ENCODE results near the gene HERPUD2.
"Not testable (repeated sequence)": the region's sequence is repeated elsewhere in the genome, so short reads cannot be mapped to it uniquely, and the experiment has no call there.

HERPUD2 gene

DNA sequence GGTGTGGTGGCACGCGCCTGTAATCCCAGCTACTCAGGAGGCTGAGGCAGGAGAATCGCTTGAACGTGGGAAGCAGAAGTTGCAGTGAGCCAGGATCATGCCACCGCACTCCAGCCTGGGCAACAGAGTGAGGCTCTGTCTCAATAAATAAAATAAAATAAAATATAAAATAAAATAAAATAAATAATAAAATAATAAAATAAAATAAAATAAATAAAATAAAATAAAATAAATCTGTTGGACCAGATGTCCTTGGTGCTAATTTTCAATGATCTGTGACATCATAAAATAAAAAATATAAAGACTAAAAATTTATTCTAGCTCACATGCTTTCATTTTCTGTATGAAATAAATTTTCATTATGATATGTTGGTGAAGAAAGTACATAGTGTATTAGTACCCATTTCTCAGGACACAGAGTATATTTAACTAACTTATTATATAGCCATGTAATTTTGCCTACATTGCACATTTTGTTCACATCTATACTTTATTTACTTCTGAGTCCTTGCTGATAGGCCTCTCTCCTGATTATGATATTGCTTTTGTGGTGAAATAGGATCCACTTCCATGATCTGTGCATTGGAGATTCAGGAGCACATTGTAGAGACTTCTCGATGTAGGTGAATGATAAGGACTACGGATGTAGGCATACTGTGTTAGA, 17.8 kb upstream of the HERPUD2 start:
- DNase-seq, result no peak

DNA sequence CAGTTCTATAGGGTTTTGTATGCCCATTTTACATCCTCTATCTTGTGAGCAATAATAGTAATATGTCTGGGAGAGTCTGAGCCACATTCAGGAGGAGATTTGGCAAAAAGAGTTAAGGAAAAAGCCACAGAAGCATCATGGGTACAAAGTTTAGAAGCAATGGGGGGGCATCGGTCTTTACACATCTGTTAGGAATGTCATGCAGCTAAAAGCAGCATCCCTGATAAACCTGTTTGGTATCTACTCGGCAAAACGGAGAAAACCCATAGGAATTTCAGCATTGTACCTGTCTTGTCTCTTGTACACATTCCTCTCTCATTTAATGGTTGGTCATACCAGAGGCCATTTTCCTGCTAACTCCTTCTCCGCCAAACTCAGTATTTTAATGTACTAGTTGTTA, 12.5 kb upstream of the HERPUD2 start:
- DNase-seq, result no peak

DNA sequence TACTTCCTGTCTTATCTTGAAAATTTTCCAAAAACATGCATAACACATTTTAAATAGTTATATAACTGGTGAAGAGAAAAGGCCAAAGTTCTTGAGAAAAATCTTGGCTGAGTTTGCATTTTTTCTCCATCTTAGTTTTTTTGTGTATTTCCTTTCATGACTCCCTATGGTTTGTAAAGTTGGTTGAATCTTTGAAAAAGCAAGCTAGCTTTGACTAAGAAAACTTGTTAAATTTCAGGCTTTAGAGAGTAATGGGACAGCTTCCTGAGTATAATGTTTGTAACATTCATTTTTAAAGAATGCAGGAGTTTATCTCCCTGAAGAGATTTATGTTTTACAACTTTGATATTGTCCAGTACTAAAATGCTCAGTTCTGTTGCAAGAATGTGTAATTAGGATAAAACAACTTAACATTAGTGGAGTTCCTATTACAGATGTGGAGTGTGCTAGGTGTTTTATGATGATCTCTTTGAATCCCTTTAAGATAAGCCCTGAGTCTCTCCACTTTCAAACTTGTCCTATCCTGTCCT, 11.1 kb upstream of the HERPUD2 start:
- DNase-seq, result no peak

DNA sequence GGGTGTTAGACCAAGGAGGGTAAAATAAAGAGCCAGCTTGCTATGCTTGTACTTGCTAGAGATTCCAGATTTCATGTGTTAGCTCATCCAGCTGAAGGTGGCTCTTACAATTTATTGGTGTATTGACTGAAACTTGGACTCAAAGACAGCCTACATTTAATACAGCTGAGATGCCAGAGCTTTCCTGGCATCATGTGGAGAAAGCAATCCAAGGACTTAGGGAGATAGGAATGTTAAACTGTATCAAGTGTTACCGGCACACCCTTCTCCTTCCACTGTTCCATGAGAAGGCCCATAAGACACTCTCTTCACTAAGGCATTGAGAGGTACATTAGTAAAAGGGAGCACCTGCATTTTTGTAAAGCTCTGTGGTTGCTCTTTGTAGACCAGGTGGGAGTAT, 9.3 kb upstream of the HERPUD2 start:
- no peak for DNase-seq

DNA sequence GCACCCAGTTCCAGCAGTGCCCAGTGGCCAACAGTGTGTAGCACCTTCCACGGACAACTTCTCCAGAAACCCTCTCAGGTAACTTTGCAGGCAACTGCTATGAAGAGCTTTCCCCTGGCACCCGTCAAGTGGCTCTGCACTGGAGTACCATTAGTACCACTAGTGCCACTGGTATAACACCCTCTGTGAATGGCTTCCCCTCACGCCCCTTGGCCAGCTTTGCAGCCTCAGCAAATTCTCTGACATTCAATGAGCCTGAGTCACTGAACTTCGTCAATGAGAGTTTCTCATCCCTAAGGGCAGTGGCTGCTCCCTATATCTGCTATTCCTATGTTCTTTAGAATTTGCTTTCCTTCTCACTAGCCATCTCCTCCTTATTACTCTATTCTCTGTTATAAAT, 7.6 kb upstream of the HERPUD2 start:
- DNase-seq, result no peak

DNA sequence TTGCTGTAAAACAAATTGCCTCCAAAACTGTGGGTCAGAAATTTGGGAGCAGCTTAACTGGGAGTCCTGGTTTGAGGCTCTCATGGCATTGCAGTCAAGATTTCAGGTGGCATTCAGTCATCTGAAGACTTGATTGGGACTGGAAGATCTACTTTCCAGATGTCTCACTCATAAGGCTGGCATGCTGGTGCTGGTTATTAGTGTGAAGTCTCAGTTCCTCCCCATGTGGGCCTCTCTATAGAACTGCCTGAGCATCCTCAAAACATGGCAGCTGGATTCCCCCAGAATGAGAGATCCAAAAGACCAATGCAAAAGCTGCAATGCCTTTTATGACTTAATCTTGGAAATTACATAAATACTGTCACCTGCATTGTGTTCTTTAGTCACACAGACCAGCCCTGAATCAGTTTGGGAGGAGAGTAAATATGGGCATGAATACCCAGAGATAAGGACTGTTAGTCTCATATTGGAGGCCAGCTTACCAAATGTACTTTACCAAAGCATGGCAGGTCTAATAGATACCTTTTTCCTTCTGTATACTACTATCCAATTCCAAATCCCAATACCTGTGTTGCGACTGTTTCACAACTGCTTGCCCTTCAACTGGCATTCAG, 6.5 kb upstream of the HERPUD2 start:
- no peak for DNase-seq

DNA sequence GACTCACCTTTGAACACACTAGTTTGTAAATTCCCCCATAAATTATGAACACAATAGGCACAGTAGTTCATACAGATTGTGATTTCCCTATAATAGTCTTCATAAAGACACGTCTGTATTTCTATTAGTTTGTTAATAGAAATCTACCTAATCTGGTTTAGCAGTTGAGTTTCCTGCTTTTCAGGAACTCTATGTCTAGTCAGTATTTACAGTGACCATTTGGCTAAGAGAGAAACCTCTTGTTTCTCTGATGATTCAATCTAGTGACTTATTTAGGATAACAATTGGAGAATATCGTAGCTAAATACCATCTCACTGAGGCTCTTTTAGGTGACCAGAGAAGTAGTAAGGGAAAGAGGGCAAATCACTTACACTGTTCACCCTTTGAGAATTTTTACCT, 5.9 kb upstream of the HERPUD2 start:
- DNase-seq, result no peak

DNA sequence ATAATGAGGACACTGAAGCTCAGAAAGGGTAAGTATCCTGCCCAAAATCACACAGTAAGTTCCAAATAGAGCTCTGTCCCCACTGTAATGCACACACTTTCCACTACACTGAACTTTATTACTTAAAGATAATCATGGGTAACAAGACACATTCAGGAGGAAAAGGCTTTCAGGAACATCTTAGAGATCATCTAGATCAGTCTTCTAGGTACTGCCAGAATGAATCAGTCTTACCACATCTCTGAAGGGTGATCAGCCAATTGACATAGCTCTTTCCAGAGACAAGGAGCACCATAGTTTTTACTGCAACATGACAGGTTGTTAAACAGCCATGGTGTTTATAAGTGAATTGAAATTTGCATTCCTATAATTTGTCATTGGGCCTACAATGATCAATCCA, 5.4 kb upstream of the HERPUD2 start:
- DNase-seq, result no peak

DNA sequence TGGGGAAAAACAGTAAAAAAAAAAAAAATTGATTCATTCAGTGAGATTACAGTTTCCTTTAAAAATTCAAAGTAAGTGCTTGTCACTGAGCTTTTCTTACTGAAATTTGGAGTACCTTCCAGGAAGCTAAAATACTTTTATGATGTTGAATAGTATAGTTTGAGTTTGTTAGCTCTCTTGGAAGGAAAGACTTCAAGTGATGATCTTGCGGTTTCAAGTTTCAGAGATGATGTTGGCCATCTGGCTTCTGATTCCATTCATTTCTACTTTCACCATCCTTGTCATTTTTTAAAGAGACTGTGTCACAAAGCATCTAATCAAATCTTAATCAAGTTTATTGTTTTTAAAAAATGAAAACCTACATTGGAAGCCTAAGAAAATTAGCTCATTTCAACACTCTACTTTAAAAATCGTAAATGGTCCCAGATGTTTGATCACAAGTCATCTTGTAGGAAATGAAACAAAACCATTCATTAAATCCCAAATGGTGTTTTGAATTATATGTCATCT, 4.9 kb upstream of the HERPUD2 start:
- no peak for DNase-seq

DNA sequence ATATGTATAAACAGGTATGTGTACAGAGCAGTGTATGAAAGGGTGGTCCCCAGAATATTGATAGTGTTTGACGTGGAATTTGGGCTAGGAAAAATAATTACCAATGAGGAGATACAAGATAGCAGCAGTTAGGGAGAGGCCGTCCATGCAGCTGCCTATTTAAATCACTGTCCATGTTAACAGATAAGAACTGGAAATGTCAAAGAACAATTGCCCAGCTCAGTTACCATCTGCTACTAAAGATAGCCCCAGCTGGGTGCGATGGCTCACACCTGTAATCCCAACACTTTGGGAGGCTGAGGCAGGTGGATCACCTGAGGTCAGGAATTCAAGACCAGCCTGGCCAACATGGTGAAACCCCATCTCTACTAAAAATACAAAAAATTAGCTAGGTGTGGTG, 3.4 kb upstream of the HERPUD2 start:
- DNase-seq, result not testable (repeated sequence)

DNA sequence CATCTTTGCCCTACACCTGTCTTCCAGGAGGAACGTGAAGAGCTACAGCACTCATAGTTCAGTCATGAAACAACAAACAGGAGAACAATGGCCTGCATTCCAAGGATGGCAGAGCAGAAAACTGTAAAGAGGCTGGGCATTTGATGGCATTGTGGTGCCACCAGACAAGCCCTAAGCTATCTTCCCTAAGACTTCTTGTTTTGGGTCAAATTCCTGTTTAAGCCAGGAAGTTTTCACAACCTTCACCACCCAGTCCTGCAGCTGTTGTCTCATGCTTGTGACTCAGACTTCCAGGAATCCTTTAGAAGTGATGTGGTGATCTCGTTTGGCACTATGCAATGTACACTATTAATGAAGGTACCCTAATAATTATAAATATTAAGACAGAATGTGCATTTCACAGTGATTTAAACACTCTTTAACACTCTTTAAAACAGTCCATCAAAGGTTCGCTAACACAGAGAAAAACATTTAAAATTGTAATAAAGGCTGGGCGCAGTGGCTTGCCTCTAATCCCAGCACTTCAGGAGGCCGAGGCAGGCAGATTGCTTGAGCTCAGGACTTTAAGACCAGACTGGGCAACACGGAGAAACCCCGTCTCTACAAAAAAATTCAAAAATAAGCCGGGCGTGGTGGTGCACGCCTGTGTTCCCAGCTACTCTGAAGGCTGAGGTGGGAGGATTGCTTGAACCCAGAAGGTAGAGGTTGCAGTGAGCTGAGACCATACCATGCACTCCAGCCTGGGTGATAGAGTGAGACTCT, 2.7 kb upstream of the HERPUD2 start:
- DNase-seq, result no peak

DNA sequence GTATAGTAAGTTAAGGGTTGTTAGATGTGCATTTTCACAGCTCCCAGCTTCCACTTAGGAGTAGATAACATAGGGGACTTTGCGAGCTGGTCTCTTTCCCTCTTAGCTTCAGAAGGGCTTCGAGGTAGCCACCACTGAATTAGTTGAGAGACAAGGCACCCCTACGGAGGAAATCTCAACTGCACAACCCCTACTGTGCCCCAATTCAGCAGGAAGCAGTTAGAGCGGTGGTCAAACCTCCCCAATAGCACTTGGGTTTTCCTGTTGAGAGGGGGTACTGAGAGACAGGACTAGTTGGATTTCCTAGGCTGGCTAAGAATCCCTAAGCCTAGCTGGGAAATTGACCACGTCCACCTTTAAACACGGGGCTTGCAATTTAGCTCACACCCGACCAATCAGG, 1.1 kb upstream of the HERPUD2 start:
- DNase-seq, result no peak

DNA sequence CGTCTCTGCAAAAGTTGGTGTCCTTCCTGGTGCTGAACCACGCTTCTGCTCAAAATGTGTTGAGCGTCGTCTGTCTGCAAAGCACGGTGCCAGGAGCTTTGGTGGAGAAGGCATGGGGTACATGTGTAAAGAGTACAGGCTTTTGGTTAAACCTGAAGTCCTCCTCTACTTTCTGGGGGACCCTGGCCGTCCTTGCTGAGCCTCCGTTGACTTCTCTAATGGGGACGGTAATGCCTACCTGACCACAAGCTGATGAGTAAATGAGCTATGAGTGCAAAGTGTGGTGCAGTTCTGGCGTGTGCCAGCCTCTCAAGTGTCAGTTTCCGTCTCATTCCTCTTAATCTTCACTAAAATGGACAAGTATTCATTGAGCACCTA, 527 bp upstream of the HERPUD2 start:
- no peak for DNase-seq

DNA sequence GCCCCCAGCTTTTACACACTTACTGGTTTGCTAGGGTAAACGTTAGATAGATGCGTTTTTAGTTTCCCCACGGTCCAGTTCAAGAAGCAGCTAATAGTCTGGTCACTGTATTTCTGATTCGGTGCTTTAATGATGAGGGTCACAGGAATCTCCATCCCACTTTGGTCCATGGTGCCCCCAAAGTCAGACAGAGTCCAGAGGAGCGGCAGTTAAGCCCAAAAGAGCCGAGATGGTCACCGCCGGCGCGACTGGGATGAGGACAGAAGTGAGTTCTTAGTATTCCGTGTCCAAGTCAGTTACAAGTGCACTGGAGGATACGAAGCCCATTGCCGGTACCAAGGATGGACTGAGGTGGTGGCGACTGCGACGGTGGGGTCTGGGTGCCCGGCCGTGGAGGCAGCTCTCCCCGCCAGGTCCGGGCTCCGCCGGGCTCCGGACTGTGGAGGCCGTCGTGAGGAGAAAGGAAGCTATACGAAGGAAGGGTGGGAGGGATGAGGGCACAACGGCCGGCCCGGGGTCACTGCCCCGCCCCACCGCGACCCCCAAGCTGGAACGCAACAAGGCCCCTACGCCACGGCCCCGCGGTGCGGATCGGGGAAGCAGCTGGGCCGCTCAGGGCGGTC, 663 bp downstream of the HERPUD2 start:
- no peak for DNase-seq

DNA sequence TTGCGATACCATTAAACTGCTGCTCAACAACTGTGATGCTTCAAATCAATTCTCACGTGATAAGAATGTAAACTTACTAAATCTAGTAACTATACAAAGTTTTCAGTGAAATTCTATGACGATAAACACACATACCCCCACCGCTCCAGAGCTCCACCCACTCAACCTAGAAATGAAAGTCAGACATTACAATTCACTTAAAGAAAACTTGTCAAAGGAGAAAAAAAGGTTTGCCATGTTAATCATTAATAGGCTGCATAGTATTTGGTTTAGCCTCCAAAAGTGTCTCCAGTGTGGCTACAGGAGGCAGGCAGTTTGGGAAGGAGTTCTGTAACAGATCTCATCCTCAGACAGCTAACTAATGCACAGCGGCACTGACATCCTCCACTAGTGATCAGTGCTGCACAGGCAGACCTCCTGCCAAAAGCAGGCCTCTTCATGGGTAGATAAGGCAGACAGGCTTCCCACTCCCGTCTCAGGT, 3.1 kb downstream of the HERPUD2 start:
- no peak for DNase-seq

DNA sequence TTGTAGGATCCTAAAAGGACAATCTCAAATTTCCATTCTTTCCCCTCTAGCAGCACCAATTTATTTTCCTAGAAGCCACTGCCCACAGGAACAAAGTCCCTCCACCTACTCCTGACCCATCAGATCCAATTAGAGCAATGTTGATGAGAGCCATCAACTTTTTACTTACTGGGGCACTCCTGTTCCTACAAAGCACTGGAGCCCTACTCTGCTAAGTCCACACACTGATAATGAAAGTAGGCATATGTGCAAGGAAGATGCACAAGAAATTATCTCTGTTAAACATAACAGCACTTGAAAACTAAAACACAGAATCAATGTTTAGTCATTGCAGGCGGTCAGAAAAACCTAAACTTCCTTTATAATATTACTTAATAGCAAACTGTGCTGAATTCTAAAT, 3.6 kb downstream of the HERPUD2 start:
- DNase-seq, result no peak

DNA sequence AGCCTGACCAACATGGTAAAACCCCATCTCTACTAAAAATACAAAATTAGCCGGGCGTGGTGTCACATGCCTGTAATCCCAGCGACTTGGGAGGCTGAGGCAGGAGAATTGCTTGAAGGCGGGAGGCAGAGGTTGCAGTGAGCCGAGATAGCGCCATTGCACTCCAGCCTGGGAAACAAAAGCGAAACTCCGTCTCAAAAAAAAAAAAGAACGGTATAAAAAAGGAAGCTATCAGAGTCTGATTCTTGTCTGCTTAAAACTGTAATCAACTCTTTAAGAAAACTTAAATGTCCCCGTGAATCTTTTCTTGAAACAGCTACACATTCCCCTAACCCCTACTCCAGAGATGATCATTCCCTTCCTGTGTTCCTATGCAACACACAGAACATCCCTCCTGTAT, 4.3 kb downstream of the HERPUD2 start:
- DNase-seq, result not testable (repeated sequence)

DNA sequence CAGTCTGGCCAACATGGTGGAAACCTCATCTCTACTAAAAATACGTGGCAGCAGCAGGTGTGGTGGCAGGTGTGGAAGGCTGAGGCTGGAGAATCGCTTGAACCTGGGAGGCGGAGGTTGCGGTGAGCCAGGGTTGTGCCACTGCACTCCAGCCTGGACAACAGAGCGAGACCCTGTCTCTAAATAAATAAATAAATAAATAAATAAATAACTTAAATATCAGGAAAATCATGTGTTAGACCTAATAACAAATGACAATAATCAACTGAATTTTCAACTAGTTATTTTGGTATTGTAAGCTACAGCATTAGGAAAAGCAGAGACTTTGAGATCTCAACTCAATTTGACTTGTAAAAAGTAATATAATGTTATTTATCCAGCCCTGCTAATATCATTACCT, 9.2 kb downstream of the HERPUD2 start:
- DNase-seq, result no peak

DNA sequence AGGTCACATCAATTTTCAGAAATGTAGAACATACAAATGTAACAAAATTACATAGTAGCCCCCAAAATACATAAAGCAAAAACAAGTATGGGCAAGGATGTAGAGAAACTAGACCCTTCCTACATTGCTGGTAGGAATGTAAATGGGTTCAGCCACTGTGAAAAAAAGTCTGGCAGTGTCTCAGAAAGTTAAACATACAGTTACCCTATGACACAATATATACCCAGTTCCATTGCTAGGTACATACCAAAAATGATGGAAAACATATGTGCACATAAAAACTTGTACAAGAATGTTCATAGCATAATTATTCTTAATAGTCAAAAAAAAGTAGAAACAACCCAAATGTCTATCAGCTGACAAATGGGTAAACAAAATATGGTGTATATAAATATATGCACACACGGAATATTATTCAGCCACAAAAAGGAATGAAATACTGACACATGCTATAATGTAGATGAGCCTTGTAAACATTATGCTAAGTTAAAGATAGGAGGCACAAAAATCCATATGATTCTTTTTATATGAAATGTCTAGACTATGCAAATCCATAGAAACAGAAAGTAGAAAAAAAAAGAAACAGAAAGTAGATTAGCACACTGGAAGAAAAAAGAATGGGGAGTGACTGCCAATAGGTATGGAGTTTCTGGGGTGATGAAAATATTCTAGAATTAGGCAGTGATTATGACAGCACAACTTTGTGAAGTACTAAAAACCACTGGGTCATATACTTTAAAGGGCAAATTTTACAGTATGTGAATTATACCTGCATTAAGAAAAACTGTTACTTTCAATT, 13.5 kb downstream of the HERPUD2 start:
- no peak for DNase-seq

DNA sequence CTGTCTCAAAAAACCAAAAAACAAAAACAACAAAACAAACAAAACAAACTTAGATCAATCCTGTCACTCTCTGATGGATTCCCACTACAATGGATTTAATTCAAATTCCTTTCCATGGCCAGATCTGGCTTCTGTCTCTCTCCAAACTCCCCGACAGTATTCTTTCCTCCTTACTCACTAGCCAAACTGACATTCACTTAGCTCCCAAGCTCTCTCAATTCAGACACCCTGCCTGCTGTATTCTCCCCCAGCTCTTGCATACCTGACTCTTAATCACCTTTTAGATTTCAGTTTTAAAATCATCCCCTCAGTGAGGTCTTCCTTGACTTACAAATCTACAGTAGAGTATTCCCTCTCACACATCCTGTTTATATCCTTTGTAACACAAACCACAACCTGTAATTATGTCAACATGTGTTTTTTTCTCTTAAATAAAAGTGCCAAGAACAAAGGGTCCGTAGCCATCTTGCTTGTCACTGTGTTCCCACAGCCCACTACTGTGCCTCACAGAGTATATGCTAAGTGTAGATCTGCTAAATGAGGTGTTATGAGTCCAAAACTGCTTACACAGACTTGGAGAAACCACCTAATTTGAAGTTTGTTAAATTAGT, 14.4 kb downstream of the HERPUD2 start:
- DNase-seq, result no peak

DNA sequence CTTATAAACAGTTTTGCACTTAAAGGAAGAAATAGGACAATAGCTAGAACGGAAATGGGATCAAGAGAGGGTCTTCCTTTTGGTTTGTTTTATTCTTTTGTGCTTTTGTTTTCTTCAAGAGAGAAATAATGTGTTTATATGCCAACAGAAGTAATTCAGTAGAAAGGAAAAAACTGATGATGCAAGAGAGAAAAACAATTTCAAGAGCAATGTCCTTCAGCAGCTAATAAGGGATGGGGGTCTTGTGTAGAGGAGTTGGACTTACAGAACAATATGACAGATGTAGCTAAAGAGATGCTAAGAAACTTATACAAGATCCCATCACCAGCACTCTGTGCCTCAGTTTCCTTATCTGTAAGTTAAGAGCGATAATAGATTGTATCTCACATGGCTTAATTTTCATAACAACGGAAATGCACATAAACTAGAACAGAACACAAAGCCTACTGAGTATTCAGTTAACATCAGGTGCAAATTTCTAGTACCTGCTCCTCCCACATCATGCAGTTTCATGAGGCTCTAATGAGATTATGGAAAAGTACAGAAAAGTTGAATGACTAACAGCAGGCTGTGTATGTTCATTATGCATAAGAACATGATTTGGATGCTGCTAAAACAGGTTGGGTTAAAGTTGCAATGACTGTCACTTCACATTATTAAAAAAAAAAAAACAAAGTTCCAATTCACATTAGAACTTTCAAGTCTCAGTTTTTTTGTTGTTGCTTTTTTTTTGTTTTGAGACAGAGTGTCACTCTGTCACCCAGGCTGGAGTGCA, 17.2 kb downstream of the HERPUD2 start:
- no peak for DNase-seq
